Testis (tissue), 3 donors: Measurements from ENCODE around the gene BHLHA9. TPM values are rescaled to one million over a fixed set of nuclear protein-coding genes. Genes with fewer than 3 reads are reported as not detected.

Experiments used
- DNase-seq: peaks from one replicate; pipeline ENCODE4 v3.0.0-alpha.2; 2019
- H3K27ac ChIP-seq, 2 donors: fragments of 200-600 bp; sonication (generic); one replicate each; pipeline ENCODE4 v1.5.1; 2019
- H3K27me3 ChIP-seq: fragments of 200-600 bp; sonication (generic); one replicate; pipeline ENCODE4 v1.5.1; 2019
- H3K36me3 ChIP-seq: fragments of 200-600 bp; sonication (generic); one replicate; pipeline ENCODE4 v1.5.1; 2017; ENCODE audit warnings: low read depth; ENCODE audit errors: missing control alignments
- H3K4me1 ChIP-seq: fragments of 200-600 bp; sonication (generic); one replicate; pipeline ENCODE4 v1.5.1; 2019
- H3K4me3 ChIP-seq, 2 donors: fragments of 200-600 bp; sonication (generic); one replicate each; pipeline ENCODE4 v1.5.1; 2017 to 2019
- H3K9me3 ChIP-seq: fragments of 200-600 bp; sonication (generic); one replicate; pipeline ENCODE4 v1.5.1; 2017
- CTCF ChIP-seq, 3 experiments: fragments of 450-650 bp in 2 of 3; fragments of 200-600 bp in 1 of 3; sonication (generic) in 1 of 3; IDR thresholded peaks; one replicate each; pipeline ENCODE4 v1.5.1; 2016 to 2019; ENCODE audit warnings: antibody characterized with exemption in 3 of 3, mild to moderate bottlenecking in 2 of 3, moderate library complexity in 1 of 3
- POLR2A ChIP-seq: fragments of 450-650 bp; IDR thresholded peaks from one replicate; pipeline ENCODE4 v1.6.1; 2017; ENCODE audit warnings: antibody characterized with exemption, mild to moderate bottlenecking, moderate library complexity
- WGBS, 2 donors: methylation state at CpG; one replicate each; pipeline ENCODE4 v1.1.5; 2018; 5-methylcytosine and 5-hydroxymethylcytosine counted together
- intact Hi-C: fragments of 100-400 bp; cut with DNase I; formaldehyde crosslinking; loops from one replicate; pipeline ENCODE4 v1.15.1; 2023; ENCODE audit warnings: low total_unique reads
- polyA plus RNA-seq: library from polyadenylated mRNA; stranded (reverse); fragments of 350-450 nt; fragmentation: Illumina TruSeq; extraction: RNeasy Lipid Tissue Mini Kit (QIAGEN cat#74804); gene quantifications from one replicate; pipeline ENCODE4 v1.2.3, GENCODE V29; 2014; ENCODE audit warnings: low read depth, low replicate concordance; ENCODE audit not compliant: insufficient read depth
- total RNA-seq, 2 donors: library from RNA; depleted of rRNA; stranded (reverse); fragments of >200 nt; gene quantifications; one replicate each; pipeline ENCODE4 v1.2.3, GENCODE V29; 2016

Gene BHLHA9
- total and polyA plus RNA-seq, 3 donors from 2014 or later, result 0.56 to 0.79 TPM; not detected in 1

GRCh38 chr17:1224330-1224729, 45.9 kb upstream of the BHLHA9 start:
- Histone ChIP-seq H3K4me3 (no peak overlapping the region), H3K27me3 (no peaks in the 10 kb centered on the region), H3K4me1 (no peaks in the 10 kb centered on the region), H3K36me3 (no peaks in the 10 kb centered on the region), H3K27ac (no peak overlapping the region), H3K9me3 (no peaks in the 10 kb centered on the region)
- 75 to 90% methylated on average over 7 of the region's 7 CpGs for WGBS, 2 donors
- intact Hi-C loops, result no loop called here
- TF ChIP-seq CTCF (IDR thresholded peaks at IDR 0.05) (no peak), POLR2A (no peak)
- no peak for DNase-seq

GRCh38 chr17:1226308-1226707, 43.9 kb upstream of the BHLHA9 start:
- Histone ChIP-seq H3K4me1 (peaks cover 5% of the 10 kb centered on the region), H3K9me3 (no peaks in the 10 kb centered on the region), H3K27ac (no peak overlapping the region), H3K4me3 (no peak overlapping the region), H3K27me3 (no peaks in the 10 kb centered on the region), H3K36me3 (no peaks in the 10 kb centered on the region)
- 63 to 65% methylated on average over 2 to 3 of the region's 3 CpGs for WGBS, 2 donors
- TF ChIP-seq POLR2A (no peak), CTCF (IDR thresholded peaks at IDR 0.05) (no peak)
- DNase-seq, result no peak
- intact Hi-C loops, result no loop called here

- Histone ChIP-seq H3K9me3 (no peaks in the 10 kb centered on the region), H3K27ac (no peak overlapping the region), H3K27me3 (no peaks in the 10 kb centered on the region), H3K36me3 (no peaks in the 10 kb centered on the region), H3K4me1 (peaks cover 5% of the 10 kb centered on the region), H3K4me3 (peak overlapping the region in 1 of 2 donors; percentile 63)
- intact Hi-C loops, result no loop called here
- no peak for DNase-seq
- 50 to 63% methylated on average over 5 of the region's 5 CpGs for WGBS, 2 donors
- TF ChIP-seq CTCF (IDR thresholded peaks at IDR 0.05), result no peak
- no peak for TF ChIP-seq POLR2A
Observed at GRCh38 chr17:1227365-1227764, 42.9 kb upstream of the BHLHA9 start.

- Histone ChIP-seq H3K27me3 (no peaks in the 10 kb centered on the region), H3K9me3 (no peaks in the 10 kb centered on the region), H3K36me3 (no peaks in the 10 kb centered on the region), H3K4me1 (peaks cover 5% of the 10 kb centered on the region), H3K27ac (no peak overlapping the region), H3K4me3 (peak overlapping the region; percentile 46 to 63)
- 10 to 15% methylated on average over 34 to 51 of the region's 58 CpGs for WGBS, 2 donors
- TF ChIP-seq CTCF (IDR thresholded peaks at IDR 0.05), result no peak
- TF ChIP-seq POLR2A, result no peak
- peak; percentile 32 for DNase-seq
- intact Hi-C loops, result no loop called here
Observed at GRCh38 chr17:1227917-1228780, 42.1 kb upstream of the BHLHA9 start.
